HG03066 (cell line): ENCODE data around the gene STK16.
A peak's percentile ranks its signal among the peaks of the same experiment; 100 is the strongest.
"Not testable (repeated sequence)": the region's sequence is repeated elsewhere in the genome, so short reads cannot be mapped to it uniquely, and the experiment has no call there.

Source experiments
- ATAC-seq: cut with Tn5 transposase; IDR thresholded peaks from one replicate; pipeline ENCODE4 v1.9.1; 2021; ENCODE audit warnings: low read depth; ENCODE audit not compliant: unreplicated experiment

STK16 gene

DNA sequence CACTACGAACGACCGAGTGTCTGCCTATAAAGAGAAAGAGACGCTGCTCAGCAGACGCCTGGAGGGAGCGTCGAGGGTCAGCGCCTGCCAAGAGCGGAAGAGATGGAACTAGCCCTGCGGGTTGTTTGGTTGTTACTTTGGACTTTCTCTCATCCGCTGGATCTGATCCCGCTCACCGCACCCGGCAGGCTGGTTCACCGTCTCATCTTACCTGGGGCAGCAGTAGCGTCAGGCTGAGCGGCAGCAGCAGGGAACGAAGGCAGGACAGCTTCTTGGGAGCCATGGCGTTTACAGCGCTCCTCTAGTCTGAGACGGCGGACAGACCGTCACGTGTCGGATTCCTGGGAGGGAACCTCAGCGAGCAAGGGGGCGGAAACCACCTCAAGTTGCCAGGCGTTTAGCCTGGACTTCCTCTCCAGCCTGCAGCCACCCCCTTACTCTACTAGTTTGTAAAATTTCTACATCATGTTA, 2.0 kb upstream of the STK16 start:
- ATAC-seq: no peak

DNA sequence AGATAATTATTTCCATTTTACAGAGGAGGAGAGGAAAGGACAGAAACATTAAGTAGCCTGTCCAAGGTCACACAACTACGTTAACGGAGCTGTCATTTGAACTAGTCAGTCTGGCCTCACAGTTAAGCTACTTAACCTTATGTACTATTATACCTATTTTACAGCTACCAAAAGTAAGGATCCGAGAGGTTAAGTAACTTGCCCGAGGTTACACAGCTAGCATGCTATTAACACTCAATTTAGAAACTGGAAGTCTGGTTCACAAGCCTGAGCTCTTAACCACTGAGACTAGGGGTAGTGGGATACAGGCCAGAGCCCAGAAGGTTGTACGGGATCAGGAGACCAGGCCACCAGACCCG, 511 bp upstream of the STK16 start:
- no peak for ATAC-seq

DNA sequence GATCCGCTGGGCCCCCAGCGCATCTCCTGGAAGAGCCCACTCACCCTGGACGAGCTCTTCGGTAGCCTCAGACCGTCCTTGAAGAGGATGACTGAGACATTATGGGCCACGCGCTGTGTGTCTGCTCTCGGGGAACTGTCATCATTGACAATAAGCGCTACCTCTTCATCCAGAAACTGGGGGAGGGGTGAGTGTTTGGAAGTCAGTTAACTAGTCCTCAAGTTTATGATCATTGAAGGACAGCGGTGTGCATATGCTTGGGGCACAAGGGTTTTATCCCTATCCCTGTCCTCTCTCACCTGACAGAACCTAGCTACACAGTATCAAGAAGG, 586 bp downstream of the STK16 start:
- no peak for ATAC-seq

DNA sequence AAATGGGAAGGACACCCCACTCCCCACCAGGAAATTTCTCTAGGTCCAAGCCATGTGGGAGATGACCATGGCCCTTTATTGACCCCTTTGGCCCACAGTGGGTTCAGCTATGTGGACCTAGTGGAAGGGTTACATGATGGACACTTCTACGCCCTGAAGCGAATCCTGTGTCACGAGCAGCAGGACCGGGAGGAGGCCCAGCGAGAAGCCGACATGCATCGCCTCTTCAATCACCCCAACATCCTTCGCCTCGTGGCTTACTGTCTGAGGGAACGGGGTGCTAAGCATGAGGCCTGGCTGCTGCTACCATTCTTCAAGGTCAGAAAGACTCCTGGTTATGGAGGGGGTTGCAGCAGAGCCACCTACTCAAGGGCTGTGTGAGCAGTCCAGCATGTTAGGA, 1.3 kb downstream of the STK16 start:
- no peak for ATAC-seq

DNA sequence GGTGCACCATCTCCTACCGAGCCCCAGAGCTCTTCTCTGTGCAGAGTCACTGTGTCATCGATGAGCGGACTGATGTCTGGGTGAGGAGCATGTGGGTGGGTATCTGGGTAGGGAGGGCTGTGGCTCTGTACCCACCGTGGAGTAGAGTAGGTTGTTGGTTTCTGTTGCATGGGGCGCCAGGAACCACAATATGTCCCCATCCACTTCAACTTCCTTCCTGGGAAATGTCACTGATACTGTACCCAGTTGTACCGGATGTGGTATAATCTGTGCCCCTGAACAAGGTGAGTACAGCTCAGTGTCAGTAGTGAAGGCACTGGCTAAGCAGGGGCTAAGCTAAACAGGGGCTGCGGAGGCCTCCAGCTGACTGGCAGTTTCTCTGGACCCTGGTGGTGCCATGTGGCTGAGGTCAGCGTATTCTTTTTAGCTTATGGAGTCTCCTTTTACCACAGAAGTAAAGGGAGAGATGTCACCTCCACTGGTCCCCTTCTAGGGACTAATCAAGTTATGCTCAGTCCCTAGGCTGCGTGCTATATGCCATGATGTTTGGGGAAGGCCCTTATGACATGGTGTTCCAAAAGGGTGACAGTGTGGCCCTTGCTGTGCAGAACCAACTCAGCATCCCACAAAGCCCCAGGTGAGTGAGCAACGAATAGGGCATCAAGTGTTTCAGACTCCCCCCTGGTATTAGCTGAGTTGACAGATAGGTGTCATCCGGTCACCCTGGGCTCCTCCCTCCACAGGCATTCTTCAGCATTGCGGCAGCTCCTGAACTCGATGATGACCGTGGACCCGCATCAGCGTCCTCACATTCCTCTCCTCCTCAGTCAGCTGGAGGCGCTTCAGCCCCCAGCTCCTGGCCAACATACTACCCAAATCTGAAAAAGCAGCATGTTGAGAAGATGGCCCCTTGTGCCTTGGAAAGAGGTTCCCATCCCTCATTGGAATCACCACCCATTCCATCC, 2.7 kb downstream of the STK16 start:
- ATAC-seq: no peak

DNA sequence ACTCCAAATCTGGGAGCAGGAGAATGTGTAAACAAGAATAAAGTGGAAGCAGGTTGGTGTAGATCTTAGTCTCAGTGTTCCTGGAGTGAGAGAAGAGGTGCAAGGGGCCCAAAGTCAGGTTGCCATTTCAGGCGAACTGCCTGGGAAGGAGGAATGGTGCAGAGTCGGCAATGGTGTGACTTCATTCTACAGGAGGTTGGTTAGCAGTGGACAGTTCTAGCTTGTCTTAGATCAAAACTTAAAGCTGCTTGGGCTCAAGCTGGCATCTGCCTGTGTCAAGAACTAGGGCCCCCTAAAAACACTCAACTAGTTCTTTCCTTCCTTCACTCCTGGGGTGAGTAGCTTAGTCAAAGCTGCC, 3.5 kb downstream of the STK16 start:
- ATAC-seq: no peak

DNA sequence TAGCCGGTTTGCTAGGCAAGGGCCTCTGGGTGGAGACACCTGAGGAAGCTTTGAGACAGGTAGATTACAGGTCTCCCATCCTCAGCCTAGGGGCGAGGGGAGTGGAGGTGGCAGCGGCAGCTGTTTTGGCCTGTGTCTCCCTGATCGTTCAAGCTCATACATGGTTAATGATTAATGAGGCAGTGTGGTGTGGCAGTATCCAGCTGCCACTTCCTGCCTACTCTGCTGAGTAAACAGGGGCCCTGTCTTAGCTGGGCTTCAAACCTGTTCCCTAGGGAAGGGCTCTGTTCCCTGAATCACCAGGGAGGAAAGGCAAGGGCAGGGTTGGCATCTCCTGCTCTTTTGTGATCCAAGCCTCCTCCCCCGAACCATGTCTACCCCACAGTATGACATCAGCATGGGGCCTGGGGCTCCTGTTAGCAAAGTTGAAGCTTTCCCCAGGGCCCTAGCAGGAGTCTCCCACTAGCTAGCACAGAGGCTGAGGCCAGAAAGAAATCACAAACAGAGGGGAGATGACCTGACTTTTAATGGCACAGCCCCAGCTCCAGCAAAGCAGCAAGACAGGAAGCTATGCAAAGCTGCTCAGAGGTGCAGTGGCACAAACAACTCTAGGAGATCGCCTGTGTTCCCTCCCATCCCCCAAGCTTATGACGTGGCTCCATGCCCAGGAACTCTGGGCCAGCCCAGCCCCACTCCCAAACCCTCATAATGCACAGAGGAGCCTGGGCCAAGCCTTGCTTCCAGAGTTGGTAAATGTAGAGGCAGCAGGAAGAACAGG, 4.1 kb downstream of the STK16 start:
- ATAC-seq: peak; percentile 35

DNA sequence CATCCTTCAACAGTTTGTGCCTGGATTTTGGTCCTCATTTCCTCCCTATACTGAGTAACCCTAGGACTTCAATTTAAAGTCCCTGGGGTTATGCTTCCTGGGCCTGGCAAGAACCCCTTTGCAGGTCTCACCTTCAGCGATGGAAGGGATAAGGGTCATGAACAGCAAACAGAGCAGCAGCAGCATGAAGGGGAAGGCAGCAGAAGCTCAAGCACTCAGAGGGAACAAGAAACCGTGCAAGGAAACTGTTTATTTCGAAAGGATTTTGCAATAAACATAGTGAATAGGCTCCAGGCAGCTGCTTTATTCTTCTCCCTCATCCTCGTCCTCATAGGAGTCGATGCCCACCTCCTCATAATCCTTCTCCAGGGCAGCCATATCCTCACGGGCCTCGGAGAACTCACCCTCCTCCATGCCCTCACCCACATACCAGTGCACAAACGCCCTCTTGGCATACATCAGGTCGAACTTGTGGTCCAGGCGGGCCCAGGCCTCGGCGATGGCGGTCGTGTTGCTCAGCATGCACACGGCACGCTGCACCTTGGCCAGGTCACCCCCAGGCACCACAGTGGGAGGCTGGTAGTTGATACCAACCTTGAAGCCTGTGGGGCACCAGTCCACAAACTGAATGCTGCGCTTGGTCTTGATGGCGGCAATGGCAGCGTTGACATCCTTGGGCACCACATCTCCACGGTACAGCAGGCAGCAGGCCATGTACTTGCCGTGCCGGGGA, 4.9 kb downstream of the STK16 start:
- no peak for ATAC-seq

DNA sequence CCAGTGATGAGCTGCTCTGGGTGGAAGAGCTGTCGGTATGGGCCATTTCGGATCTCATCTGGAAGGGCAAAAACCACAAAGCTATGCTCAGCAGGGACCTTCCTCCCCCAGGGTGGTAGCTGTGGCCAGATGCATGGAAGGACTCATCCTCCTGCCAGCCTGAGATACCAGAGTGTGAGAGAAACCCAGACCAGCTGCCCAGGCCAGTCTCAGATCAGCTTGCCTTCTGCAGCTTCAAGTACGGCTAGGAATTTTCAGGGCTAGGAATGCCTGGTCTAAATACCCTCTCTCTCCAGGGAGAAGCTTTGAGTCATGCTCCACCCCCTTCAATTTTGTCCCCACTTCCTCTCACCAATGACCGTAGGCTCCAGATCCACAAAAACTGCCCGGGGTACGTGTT, 6.4 kb downstream of the STK16 start:
- ATAC-seq: no peak

DNA sequence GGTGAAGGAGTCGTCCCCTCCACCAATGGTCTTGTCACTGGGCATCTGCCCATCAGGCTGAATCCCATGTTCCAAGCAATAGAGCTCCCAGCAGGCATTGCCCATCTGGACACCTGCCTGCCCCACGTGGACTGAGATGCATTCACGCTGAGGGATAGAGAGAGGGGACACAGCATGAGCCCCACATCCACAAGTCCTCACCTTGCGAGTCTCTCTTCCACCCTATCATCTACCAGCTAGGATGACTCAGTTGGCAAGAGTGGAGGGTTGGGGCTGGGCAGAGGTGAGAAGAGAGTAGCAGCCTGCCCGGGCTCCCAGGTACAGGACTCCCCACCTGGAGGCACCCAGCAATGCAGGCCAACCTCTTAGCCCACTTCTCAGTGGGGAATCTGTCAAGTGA, 6.8 kb downstream of the STK16 start:
- ATAC-seq: no peak

DNA sequence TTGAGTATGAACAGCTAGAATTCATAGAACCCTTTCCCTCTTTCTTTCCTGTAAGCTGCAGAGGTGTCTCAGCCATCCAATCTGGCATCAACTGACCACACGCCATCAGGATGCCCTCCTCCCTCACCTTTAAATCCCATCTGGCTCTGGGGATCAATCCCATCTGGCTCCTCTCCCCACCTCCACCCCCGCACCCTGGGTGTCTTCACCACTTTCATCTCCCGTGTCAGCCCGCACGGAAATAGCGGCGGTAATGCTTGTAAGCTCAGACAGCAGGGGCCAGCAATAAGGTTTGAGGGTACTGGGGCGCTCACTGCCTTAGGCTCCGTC, 7.3 kb downstream of the STK16 start:
- no peak for ATAC-seq

DNA sequence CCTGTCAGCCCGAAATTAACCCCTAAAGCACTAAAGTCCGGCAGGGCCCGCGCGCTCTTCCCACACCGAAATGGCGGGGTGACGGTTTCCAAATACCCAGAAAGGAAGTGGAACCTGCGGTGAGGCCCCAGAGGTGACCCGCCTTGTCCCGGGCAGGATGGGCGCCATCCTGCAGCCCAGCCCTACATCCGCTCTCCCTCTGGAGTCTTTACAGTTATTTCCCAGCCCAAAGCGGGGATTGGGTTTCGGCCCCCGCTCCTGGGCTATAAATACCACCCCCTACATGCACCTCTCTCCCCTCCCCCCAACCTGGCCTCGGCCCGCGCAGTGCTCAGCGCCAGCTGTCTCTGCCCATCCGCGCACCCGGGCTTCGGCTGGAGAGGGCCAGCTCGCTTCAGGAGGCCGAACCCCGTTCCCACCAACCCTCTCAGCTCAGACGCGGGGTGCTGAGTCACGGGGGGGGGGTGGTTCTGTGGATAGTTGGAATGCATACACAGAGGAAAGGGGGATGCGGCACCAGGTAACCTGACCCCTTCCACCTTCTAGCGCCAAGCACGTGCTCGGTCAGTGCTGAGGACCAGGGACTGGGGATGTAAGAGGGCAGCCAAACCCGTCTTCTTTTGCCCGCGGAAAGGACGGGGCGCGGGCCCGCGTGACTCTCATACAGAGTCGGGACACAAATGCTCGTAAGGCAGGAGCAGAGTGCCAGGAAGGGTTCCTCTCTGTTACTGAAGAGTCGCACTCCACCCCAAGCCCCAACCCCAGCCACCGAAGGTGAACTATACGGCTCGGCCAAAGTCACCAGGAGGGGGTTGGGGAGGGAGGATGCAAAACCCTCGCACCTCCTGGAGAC, 7.8 kb downstream of the STK16 start, which contains the start of gene TUBA4B:
TUBA4B (plus strand) TSS at position 344 of the 853 bp plus-strand sequence; CDS start at position 509, 165 bp downstream.
- no peak for ATAC-seq

DNA sequence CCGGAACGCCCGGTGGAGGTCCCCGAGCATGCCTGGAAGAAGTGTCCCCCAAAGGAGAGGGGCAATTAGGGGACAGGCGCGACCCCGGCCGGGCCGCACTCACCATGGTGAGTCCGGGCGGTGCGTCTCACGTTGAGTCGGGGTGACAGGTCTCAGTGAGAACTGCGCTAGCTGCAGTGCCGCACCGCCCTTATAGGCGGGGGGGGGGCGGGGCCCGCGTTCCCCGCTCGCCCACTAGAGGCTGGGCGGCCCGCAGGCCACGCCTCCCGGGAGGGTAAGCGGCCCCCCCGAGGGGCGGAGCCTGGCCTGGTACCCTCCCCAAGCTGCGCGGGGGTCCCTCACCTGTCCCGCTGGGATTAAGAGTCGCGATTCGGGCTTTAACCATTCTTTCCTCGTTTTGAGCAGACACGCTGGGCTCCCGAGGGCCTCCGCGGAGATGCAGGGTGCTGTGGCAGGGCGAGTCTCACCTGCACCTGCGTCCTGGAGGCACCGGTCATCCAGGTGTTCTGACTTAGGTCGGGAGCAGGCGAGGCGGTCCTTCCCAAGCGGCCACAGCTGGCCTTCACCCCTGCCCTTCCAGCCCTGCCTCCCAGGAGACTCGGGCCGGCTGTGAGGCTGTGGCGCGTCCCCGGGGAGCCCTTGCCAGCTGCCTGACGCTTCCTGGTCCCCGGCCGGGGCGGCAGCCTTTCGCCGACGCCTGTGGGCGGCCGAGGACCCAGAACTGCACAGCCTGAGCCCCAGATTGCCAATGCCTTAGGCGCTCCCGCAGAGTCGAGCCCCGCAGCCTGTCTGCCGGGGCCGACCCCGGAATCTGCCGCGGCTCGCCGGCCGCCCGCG, 8.7 kb downstream of the STK16 start, which contains the start of gene TUBA4A:
TUBA4A (minus strand) TSS at position 166 of the 837 bp plus-strand sequence; CDS start at position 106, 60 bp downstream.
- peak; percentile 43 for ATAC-seq

DNA sequence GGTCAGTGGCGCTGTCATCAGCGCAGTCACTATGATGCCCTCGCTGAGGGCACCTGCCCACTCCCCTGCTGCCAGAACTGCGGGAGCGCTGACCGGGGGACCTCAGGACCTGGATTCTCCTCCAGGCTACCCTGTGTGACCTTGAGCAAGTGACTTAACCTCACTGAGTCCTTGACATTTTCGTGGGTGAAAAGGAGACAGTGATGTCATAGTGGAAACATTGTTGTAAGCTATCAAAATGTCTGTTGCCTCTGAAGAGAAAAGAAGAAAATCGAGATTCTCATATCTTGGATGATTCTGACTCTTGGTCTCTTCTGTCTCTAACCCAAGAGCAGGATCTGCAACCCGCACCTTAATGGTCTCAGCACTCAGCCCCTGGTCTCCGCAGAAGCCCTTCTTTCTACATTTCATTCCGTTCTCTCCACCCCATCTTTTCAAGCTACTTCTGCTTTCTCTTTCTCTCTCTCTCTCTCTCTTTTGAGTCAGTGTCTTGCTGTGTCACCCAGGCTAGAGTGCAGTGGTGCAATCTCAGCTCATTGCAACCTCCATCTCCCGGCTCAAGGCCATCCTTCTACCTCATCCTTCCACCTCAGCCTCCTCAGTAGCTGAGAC, 9.4 kb downstream of the STK16 start:
- ATAC-seq: peak; percentile 21

DNA sequence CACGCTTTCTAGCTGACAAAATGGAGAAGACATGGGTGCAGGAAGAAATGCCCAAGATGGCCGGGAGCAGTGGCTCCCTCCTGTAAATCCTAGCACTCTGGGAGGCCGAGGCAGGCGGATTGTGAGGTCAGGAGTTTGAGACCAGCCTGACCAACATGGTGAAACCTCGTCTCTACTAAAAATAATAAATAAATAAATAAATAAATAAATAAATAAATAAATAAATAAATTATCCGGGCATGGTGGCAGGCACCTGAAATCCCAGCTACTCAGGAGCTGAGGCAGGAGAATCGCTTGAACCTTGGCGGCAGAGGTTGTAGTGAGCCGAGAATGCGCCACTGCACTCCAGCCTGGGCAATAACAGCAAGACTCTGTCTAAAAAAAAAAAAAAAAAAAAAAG, 13.7 kb downstream of the STK16 start:
- not testable (repeated sequence) for ATAC-seq

DNA sequence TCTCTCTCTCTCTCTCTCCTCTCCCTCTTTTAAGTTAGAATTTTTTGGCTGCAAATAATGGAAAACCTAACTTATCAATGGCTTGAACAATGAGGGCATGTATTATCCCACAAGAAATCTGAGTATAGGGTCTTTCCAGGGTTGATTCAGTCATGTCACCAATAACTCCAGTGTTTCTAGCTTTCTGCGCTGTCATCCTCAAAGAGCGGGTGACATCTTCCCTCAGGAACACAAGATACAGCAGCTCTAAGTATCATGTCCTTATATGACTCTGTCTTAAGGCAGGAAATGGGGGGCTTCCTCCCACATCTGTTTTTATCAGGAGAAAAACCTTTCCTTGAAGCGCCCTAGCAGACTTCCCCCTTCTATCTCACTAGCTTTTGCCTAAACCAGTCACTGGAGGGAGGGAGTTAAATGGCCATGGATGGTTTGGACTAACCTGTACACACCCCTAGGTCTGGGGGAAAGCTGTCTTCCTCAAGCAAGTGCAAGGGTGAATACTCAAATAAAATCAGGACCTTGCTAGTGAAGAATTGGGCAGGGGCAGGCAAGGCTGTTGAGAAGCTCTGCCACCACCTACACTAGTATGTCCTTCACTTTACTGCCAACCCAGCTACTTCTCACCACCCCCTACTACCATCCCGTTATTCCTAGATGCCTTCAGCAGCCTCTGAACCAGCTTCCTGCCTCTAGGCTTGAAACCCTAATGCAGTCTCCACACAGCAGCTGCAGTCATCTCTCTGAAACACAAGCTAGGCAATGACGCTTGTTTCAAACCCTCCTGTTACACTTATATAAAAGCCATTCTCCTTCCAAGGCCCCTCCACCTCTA, 16.0 kb downstream of the STK16 start:
- no peak for ATAC-seq

DNA sequence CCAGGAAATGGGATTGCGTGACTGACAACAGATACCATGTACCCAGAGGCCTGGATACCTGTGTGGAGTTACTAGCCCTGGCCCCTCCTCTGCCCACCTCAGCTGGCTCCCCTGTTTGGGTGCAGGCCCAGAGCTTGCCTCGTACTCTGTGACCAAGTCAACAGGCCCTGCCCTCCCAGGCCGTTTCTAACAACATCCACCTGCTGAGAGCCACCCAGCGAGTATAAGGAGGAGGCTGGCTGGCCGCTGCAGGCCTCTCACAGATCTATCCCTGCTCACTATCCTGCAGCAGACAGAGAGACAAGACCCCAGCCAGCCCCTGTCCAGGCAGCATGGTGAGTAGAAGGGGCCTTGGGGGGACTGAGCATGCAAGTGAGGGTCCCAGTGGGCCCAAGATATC, 21.0 kb downstream of the STK16 start:
- no peak for ATAC-seq

DNA sequence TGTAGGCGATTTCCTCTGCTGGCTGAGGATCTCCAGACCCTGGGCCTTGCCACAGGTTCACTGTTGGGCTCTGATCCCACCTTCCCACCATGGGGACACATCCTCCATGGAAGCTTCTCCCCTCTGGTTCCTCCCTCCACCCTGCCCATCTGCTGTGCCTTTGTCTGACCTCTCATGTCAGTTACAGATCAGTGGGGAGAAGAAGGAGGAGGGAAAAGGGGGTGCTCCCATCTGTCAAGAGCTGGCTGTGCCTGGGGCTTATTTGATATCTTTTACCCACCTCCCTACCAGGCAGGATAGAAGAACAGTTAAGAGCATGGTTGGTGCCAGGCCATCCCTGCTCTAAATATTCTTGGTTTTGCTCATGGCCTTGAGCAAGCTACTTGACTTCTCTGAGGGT, 21.6 kb downstream of the STK16 start:
- no peak for ATAC-seq
